Measurements from ENCODE around the gene MPIG6B. TPM values are rescaled to one million over a fixed set of nuclear protein-coding genes. Genes with fewer than 3 reads are reported as not detected.

MPIG6B gene
- polyA plus RNA-seq, 4 donors = 1.1 to 2.9 (median 1.4) TPM

DNA sequence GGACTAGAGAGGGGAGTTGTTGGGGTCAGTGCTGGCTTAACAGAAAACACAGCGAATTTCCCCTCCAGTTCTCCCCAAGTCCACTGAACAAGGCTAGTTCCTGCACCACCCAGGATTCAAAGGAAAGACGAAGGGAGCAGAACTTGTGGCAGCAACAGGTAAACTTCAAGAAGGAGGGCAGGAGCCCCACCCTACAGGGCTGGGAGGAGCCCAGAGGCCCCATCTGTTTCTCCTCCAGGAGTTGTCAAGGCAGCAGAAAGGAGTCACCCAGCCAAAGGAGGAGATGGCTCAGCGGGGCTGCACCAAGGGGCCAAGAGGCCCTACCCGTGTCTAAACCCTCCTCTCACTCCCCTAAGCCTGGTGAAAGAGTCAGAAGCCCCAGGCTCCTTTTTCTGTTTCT lies 41.0 kb downstream of the MPIG6B start:
- DNase-seq (ENCODE audit: low read depth in 4 of 4, low spot score in 3 of 4) = no peak

- no peak for DNase-seq (ENCODE audit: low read depth in 4 of 4, low spot score in 3 of 4)
These were observed 42.4 kb downstream of the MPIG6B start for GRCh38 chr6:31765559-31765909.

- DNase-seq (ENCODE audit: low read depth in 4 of 4, low spot score in 3 of 4) = no peak
These were observed 43.0 kb downstream of the MPIG6B start for GRCh38 chr6:31765910-31766794.

DNA sequence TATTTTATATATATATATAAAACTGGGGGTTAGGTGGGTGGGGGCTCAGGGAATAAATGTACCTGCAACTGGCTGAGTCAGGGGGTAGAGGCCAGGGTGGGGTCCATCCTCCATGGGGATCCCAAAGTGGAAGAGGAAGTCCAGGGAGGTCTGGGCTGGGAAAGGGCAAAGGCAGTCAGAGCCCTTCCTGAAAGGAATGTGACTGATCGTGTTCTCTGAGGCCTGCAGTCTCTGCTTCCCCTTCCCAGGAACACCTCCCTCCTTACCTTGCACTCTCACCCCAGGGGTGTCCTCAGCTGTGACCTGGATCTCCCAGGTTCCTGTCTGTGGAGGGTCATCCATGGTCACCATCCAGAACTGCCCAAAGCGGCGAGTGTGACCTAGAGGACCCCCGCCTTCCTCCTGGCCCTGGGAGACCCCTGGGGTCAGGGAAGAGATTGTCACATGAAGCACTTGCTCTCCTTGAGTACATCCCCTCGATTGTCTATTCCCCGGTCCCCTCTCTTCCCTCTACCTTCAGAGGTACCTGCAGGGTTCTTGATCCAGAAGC lies 44.0 kb downstream of the MPIG6B start:
- DNase-seq (ENCODE audit: low read depth in 4 of 4, low spot score in 3 of 4) = no peak

- no peak for DNase-seq (ENCODE audit: low read depth in 4 of 4, low spot score in 3 of 4)
These were observed 45.4 kb downstream of the MPIG6B start for GRCh38 chr6:31768363-31769257.

- DNase-seq (ENCODE audit: low read depth in 4 of 4, low spot score in 3 of 4) = no peak
These were observed 46.7 kb downstream of the MPIG6B start for GRCh38 chr6:31769684-31770371.

GRCh38 chr6:31770860-31771259 lies 47.7 kb downstream of the MPIG6B start:
- no peak for DNase-seq (ENCODE audit: low read depth in 4 of 4, low spot score in 3 of 4)

DNA sequence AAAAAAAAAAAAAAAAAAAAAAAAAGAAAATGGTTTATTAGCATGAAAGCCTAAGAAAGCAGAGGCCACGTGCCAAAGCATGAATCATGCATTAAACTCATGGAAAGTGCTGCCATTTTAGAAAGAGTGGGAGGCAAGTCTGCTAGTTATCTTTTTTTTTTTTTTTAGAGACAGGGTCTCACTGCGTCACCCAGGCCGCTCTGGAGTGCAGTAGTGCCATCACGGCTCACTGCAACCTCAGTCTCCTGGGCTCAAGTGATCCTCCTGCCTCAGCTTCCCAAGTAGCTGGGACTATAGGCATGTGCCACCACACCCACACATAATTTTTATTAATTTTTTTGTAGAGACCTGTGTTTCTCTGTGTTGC lies 48.8 kb downstream of the MPIG6B start:
- DNase-seq (ENCODE audit: low read depth in 4 of 4, low spot score in 3 of 4) = no peak

GRCh38 chr6:31775184-31775583 lies 52.0 kb downstream of the MPIG6B start:
- DNase-seq (ENCODE audit: low read depth in 4 of 4, low spot score in 3 of 4) = no peak

DNA sequence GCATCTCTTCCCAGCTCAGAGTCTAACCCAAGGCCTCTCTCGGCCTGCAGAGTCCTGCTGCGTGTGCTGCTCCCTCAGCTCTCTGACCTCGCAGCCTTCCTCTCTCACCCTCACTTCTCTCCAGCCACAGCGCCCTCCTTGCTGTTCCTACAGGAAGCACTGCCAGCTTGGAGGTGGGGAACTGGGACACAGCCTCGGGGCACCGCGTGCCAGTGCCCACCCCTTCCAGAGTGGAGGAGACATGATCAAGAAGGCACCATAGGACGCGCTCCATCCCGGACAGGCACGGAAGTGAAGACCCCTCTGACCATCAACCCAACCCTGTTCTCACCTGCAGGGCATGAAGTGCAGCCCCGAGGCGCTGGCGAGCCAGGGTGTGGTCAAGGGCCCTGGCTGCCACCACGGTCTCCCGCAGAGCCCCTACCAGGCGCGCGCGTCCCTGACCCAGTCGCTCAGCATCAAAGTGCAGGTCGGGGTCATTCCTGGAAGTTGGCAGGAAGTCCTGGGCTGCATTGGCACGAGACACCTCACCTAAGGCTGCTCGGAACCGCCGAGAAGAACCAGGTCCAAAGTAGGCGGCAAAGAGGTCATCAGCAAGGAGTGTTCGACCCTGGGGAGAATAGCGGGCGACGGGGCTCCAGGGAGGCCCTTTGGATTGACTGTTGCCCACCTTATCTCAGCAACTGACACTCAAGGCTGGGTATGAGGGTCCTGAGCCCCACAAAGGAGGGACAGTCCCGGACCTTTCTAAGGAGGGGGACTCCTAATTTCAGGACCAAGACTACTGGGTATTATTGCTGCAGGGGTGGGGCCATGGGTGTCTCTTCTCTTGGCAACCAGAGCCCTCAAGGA lies 52.7 kb downstream of the MPIG6B start:
- DNase-seq (ENCODE audit: low read depth in 4 of 4, low spot score in 3 of 4) = no peak

Other genes with a start within 250 kb of the MPIG6B start
- 1 to 10 TPM in 3 of 4 donors, under 1 TPM in 1; 0.49 to 2.3 (median 1.0) TPM for gene MICB, start 225.2 kb upstream of the MPIG6B start, polyA plus RNA-seq (ENCODE audit: insufficient read length in 4 of 4)
- gene MCCD1, start 194.4 kb upstream of the MPIG6B start, polyA plus RNA-seq (ENCODE audit: insufficient read length in 4 of 4) = 10 to 100 TPM in 3 of 4 donors, under 1 TPM in 1; 0.27 to 18.6 (median 12.8) TPM
- gene DDX39B, start 181.4 kb upstream of the MPIG6B start, polyA plus RNA-seq (ENCODE audit: insufficient read length in 4 of 4) = 100 to 1,000 TPM; 448 to 682 (median 553) TPM
- 1 to 10 TPM; 4.8 to 9.4 (median 6.4) TPM for gene ATP6V1G2, start 176.8 kb upstream of the MPIG6B start, polyA plus RNA-seq (ENCODE audit: insufficient read length in 4 of 4)
- 10 to 100 TPM; 18.3 to 28.7 (median 19.7) TPM for gene NFKBIL1, start 175.8 kb upstream of the MPIG6B start, polyA plus RNA-seq (ENCODE audit: insufficient read length in 4 of 4)
- gene LTA, start 151.1 kb upstream of the MPIG6B start, polyA plus RNA-seq (ENCODE audit: insufficient read length in 4 of 4) = under 1 TPM; 0.23 to 0.43 (median 0.36) TPM
- 1 to 10 TPM in 1 of 4 donors, under 1 TPM in 2, not detected in 1; 0.23 to 2.5 (median 0.29) TPM for gene TNF, start 147.8 kb upstream of the MPIG6B start, polyA plus RNA-seq (ENCODE audit: insufficient read length in 4 of 4)
- gene LTB, start 140.9 kb upstream of the MPIG6B start, polyA plus RNA-seq (ENCODE audit: insufficient read length in 4 of 4) = 1 to 10 TPM in 3 of 4 donors, under 1 TPM in 1; 0.66 to 2.0 (median 1.6) TPM
- gene LST1, start 137.1 kb upstream of the MPIG6B start, polyA plus RNA-seq (ENCODE audit: insufficient read length in 4 of 4) = 10 to 100 TPM in 1 of 4 donors, 1 to 10 TPM in 3; 4.6 to 10.3 (median 4.9) TPM
- under 1 TPM in 2 of 4 donors, not detected in 2; 0.17 to 0.20 TPM for gene NCR3, start 130.4 kb upstream of the MPIG6B start, polyA plus RNA-seq (ENCODE audit: insufficient read length in 4 of 4)
- 10 to 100 TPM; 43.3 to 77.0 (median 73.6) TPM for gene AIF1, start 108.1 kb upstream of the MPIG6B start, polyA plus RNA-seq (ENCODE audit: insufficient read length in 4 of 4)
- gene PRRC2A, start 102.7 kb upstream of the MPIG6B start, polyA plus RNA-seq (ENCODE audit: insufficient read length in 4 of 4) = 100 to 1,000 TPM; 143 to 224 (median 174) TPM
- 100 to 1,000 TPM; 186 to 278 (median 241) TPM for gene BAG6, start 70.7 kb upstream of the MPIG6B start, polyA plus RNA-seq (ENCODE audit: insufficient read length in 4 of 4)
- gene APOM, start 67.5 kb upstream of the MPIG6B start, polyA plus RNA-seq (ENCODE audit: insufficient read length in 4 of 4) = 100 to 1,000 TPM in 2 of 4 donors, 10 to 100 TPM in 2; 10.1 to 106 (median 83.8) TPM
- 10 to 100 TPM; 15.8 to 21.1 (median 19.0) TPM for gene C6orf47, start 62.6 kb upstream of the MPIG6B start, polyA plus RNA-seq (ENCODE audit: insufficient read length in 4 of 4)
- 10 to 100 TPM; 16.8 to 28.9 (median 24.9) TPM for gene GPANK1, start 58.4 kb upstream of the MPIG6B start, polyA plus RNA-seq (ENCODE audit: insufficient read length in 4 of 4)
- gene CSNK2B, start 57.3 kb upstream of the MPIG6B start, polyA plus RNA-seq (ENCODE audit: insufficient read length in 4 of 4) = 100 to 1,000 TPM; 184 to 243 (median 239) TPM
- 10 to 100 TPM; 16.6 to 28.7 (median 20.9) TPM for gene LY6G5B, start 53.4 kb upstream of the MPIG6B start, polyA plus RNA-seq (ENCODE audit: insufficient read length in 4 of 4)
- 1 to 10 TPM; 1.6 to 5.9 (median 2.6) TPM for gene LY6G5C, start 42.3 kb upstream of the MPIG6B start, polyA plus RNA-seq (ENCODE audit: insufficient read length in 4 of 4)
- 10 to 100 TPM; 50.1 to 67.5 (median 55.9) TPM for gene ABHD16A, start 20.0 kb upstream of the MPIG6B start, polyA plus RNA-seq (ENCODE audit: insufficient read length in 4 of 4)
- 1 to 10 TPM in 1 of 4 donors, under 1 TPM in 2, not detected in 1; 0.30 to 1.5 (median 0.52) TPM for gene LY6G6F, start 16.5 kb upstream of the MPIG6B start, polyA plus RNA-seq (ENCODE audit: insufficient read length in 4 of 4)
- gene LY6G6D, start 8.0 kb upstream of the MPIG6B start, polyA plus RNA-seq (ENCODE audit: insufficient read length in 4 of 4) = not detected
- under 1 TPM in 3 of 4 donors, not detected in 1; 0.45 to 0.74 (median 0.63) TPM for gene LY6G6C, start 1.6 kb upstream of the MPIG6B start, polyA plus RNA-seq (ENCODE audit: insufficient read length in 4 of 4)
- 100 to 1,000 TPM; 150 to 213 (median 182) TPM for gene DDAH2, start 5.9 kb downstream of the MPIG6B start, polyA plus RNA-seq (ENCODE audit: insufficient read length in 4 of 4)
- gene CLIC1, start 13.2 kb downstream of the MPIG6B start, polyA plus RNA-seq (ENCODE audit: insufficient read length in 4 of 4) = 100 to 1,000 TPM; 201 to 309 (median 278) TPM
- 10 to 100 TPM; 14.2 to 51.0 (median 25.2) TPM for gene MSH5, start 16.6 kb downstream of the MPIG6B start, polyA plus RNA-seq (ENCODE audit: insufficient read length in 4 of 4)
- gene SAPCD1, start 39.3 kb downstream of the MPIG6B start, polyA plus RNA-seq (ENCODE audit: insufficient read length in 4 of 4) = 10 to 100 TPM in 2 of 4 donors, 1 to 10 TPM in 2; 2.7 to 13.0 (median 7.9) TPM
- gene VWA7, start 54.0 kb downstream of the MPIG6B start, polyA plus RNA-seq (ENCODE audit: insufficient read length in 4 of 4) = 10 to 100 TPM in 1 of 4 donors, 1 to 10 TPM in 3; 1.5 to 11.1 (median 5.5) TPM
- 10 to 100 TPM; 42.7 to 67.9 (median 60.0) TPM for gene VARS1, start 72.4 kb downstream of the MPIG6B start, polyA plus RNA-seq (ENCODE audit: insufficient read length in 4 of 4)
- 10 to 100 TPM; 71.4 to 84.9 (median 84.3) TPM for gene LSM2, start 83.6 kb downstream of the MPIG6B start, polyA plus RNA-seq (ENCODE audit: insufficient read length in 4 of 4)
- 1 to 10 TPM; 3.1 to 4.4 (median 3.7) TPM for gene HSPA1L, start 91.9 kb downstream of the MPIG6B start, polyA plus RNA-seq (ENCODE audit: insufficient read length in 4 of 4)
- 100 to 1,000 TPM in 3 of 4 donors, 10 to 100 TPM in 1; 88.1 to 159 (median 116) TPM for gene HSPA1A, start 92.2 kb downstream of the MPIG6B start, polyA plus RNA-seq (ENCODE audit: insufficient read length in 4 of 4)
- 100 to 1,000 TPM; 111 to 507 (median 160) TPM for gene HSPA1B, start 104.4 kb downstream of the MPIG6B start, polyA plus RNA-seq (ENCODE audit: insufficient read length in 4 of 4)
- 10 to 100 TPM; 23.9 to 77.5 (median 69.9) TPM for gene NEU1, start 139.4 kb downstream of the MPIG6B start, polyA plus RNA-seq (ENCODE audit: insufficient read length in 4 of 4)
- 10 to 100 TPM in 3 of 4 donors, 1 to 10 TPM in 1; 2.4 to 53.4 (median 41.4) TPM for gene SLC44A4, start 155.6 kb downstream of the MPIG6B start, polyA plus RNA-seq (ENCODE audit: insufficient read length in 4 of 4)
- 10 to 100 TPM; 69.0 to 99.0 (median 77.6) TPM for gene EHMT2, start 174.3 kb downstream of the MPIG6B start, polyA plus RNA-seq (ENCODE audit: insufficient read length in 4 of 4)
- gene ZBTB12, start 178.7 kb downstream of the MPIG6B start, polyA plus RNA-seq (ENCODE audit: insufficient read length in 4 of 4) = 10 to 100 TPM; 17.7 to 28.9 (median 22.0) TPM
- 10 to 100 TPM in 1 of 4 donors, 1 to 10 TPM in 3; 3.1 to 12.4 (median 5.0) TPM for gene C2, start 204.3 kb downstream of the MPIG6B start, polyA plus RNA-seq (ENCODE audit: insufficient read length in 4 of 4)
- gene CFB, start 222.7 kb downstream of the MPIG6B start, polyA plus RNA-seq (ENCODE audit: insufficient read length in 4 of 4) = 10 to 100 TPM in 1 of 4 donors, 1 to 10 TPM in 3; 4.6 to 13.0 (median 6.7) TPM
- 10 to 100 TPM; 72.5 to 97.9 (median 84.9) TPM for gene NELFE, start 235.6 kb downstream of the MPIG6B start, polyA plus RNA-seq (ENCODE audit: insufficient read length in 4 of 4)
- gene SKIC2, start 235.8 kb downstream of the MPIG6B start, polyA plus RNA-seq (ENCODE audit: insufficient read length in 4 of 4) = 10 to 100 TPM; 33.1 to 51.5 (median 39.7) TPM
- 10 to 100 TPM; 22.6 to 37.5 (median 30.1) TPM for gene DXO, start 248.8 kb downstream of the MPIG6B start, polyA plus RNA-seq (ENCODE audit: insufficient read length in 4 of 4)